ENCODE results near the gene RNPC3. TPM values are rescaled to one million over a fixed set of nuclear protein-coding genes. Genes with fewer than 3 reads are reported as not detected.
A peak's percentile ranks its signal among the peaks of the same experiment; 100 is the strongest.
"Not testable (repeated sequence)": the region's sequence is repeated elsewhere in the genome, so short reads cannot be mapped to it uniquely, and the experiment has no call there.

The RNPC3 gene
- total RNA-seq, 2 experiments from 2014 or later, result 28.3 to 38.5 TPM

- POLR2A ChIA-PET, result no interaction called here
- no peak for DNase-seq
- Mint-ChIP-seq H3K27ac (no peak overlapping the region), H3K36me3 (ENCODE audit: low read depth) (no peaks in the 10 kb centered on the region), H3K4me1 (peaks cover 12% of the 10 kb centered on the region), H3K27me3 (peaks cover 7% of the 10 kb centered on the region), H3K9me3 (no peaks in the 10 kb centered on the region), H3K4me3 (no peak overlapping the region)
- CTCF ChIA-PET, result no interaction called here
Observed at GRCh38 chr1:103520822-103521221, 4.7 kb upstream of the RNPC3 start.

GRCh38 chr1:103523346-103523745 lies 2.2 kb upstream of the RNPC3 start:
- no peak overlapping the region for H3K27ac Mint-ChIP-seq
- H3K27me3 Mint-ChIP-seq, result peaks cover 7% of the 10 kb centered on the region
- H3K36me3 Mint-ChIP-seq (ENCODE audit: low read depth), result peaks cover 5% of the 10 kb centered on the region
- peaks cover 29% of the 10 kb centered on the region for H3K4me1 Mint-ChIP-seq
- H3K4me3 Mint-ChIP-seq, result no peak overlapping the region
- ChIA-PET CTCF (no interaction called here), POLR2A (no interaction called here)
- DNase-seq, result no peak
- no peaks in the 10 kb centered on the region for H3K9me3 Mint-ChIP-seq

GRCh38 chr1:103525114-103525606 lies 339 bp upstream of the RNPC3 start:
- H3K27me3 Mint-ChIP-seq, result peaks cover 7% of the 10 kb centered on the region
- ChIA-PET POLR2A (no interaction called here), CTCF (no interaction called here)
- no peaks in the 10 kb centered on the region for H3K9me3 Mint-ChIP-seq
- peaks cover 20% of the 10 kb centered on the region for H3K36me3 Mint-ChIP-seq (ENCODE audit: low read depth)
- H3K4me1 Mint-ChIP-seq, result peaks cover 43% of the 10 kb centered on the region
- peak overlapping the region; percentile 86 for H3K27ac Mint-ChIP-seq
- H3K4me3 Mint-ChIP-seq, result peak overlapping the region; percentile 77
- DNase-seq, result no peak

GRCh38 chr1:103527331-103527730 lies 1.8 kb downstream of the RNPC3 start:
- H3K9me3 Mint-ChIP-seq, result peaks cover 2% of the 10 kb centered on the region
- H3K36me3 Mint-ChIP-seq (ENCODE audit: low read depth), result peaks cover 39% of the 10 kb centered on the region
- H3K27ac Mint-ChIP-seq, result peak overlapping the region; percentile 69
- ChIA-PET CTCF (no interaction called here), POLR2A (no interaction called here)
- H3K4me1 Mint-ChIP-seq, result peaks cover 61% of the 10 kb centered on the region
- peaks cover 7% of the 10 kb centered on the region for H3K27me3 Mint-ChIP-seq
- DNase-seq, result no peak
- H3K4me3 Mint-ChIP-seq, result peak overlapping the region; percentile 98

- POLR2A ChIA-PET, result no interaction called here
- peaks cover 67% of the 10 kb centered on the region for H3K4me1 Mint-ChIP-seq
- peaks cover 48% of the 10 kb centered on the region for H3K36me3 Mint-ChIP-seq (ENCODE audit: low read depth)
- DNase-seq, result no peak
- CTCF ChIA-PET, result no interaction called here
- peaks cover 2% of the 10 kb centered on the region for H3K9me3 Mint-ChIP-seq
- no peak overlapping the region for H3K4me3 Mint-ChIP-seq
- H3K27ac Mint-ChIP-seq, result no peak overlapping the region
- no peaks in the 10 kb centered on the region for H3K27me3 Mint-ChIP-seq
Observed at GRCh38 chr1:103529746-103530145, 4.2 kb downstream of the RNPC3 start.

GRCh38 chr1:103538226-103538625 lies 12.7 kb downstream of the RNPC3 start:
- CTCF ChIA-PET, result no interaction called here
- Mint-ChIP-seq H3K27ac (no peak overlapping the region), H3K36me3 (ENCODE audit: low read depth) (peaks cover 46% of the 10 kb centered on the region), H3K9me3 (no peaks in the 10 kb centered on the region), H3K4me3 (no peak overlapping the region), H3K4me1 (peaks cover 6% of the 10 kb centered on the region), H3K27me3 (no peaks in the 10 kb centered on the region)
- POLR2A ChIA-PET, result no interaction called here
- no peak for DNase-seq

- ChIA-PET POLR2A (no interaction called here), CTCF (no interaction called here)
- H3K9me3 Mint-ChIP-seq, result no peaks in the 10 kb centered on the region
- H3K4me1 Mint-ChIP-seq, result no peaks in the 10 kb centered on the region
- peaks cover 45% of the 10 kb centered on the region for H3K36me3 Mint-ChIP-seq (ENCODE audit: low read depth)
- no peak overlapping the region for H3K27ac Mint-ChIP-seq
- DNase-seq, result no peak
- no peaks in the 10 kb centered on the region for H3K27me3 Mint-ChIP-seq
- no peak overlapping the region for H3K4me3 Mint-ChIP-seq
Observed at GRCh38 chr1:103541431-103541830, 15.9 kb downstream of the RNPC3 start.

- ChIA-PET CTCF (no interaction called here), POLR2A (no interaction called here)
- no peaks in the 10 kb centered on the region for H3K9me3 Mint-ChIP-seq
- no peaks in the 10 kb centered on the region for H3K27me3 Mint-ChIP-seq
- no peak overlapping the region for H3K27ac Mint-ChIP-seq
- no peak for DNase-seq
- H3K4me1 Mint-ChIP-seq, result no peaks in the 10 kb centered on the region
- H3K4me3 Mint-ChIP-seq, result no peak overlapping the region
- H3K36me3 Mint-ChIP-seq (ENCODE audit: low read depth), result peaks cover 38% of the 10 kb centered on the region
Observed at GRCh38 chr1:103546496-103546895, 21.0 kb downstream of the RNPC3 start.

- Mint-ChIP-seq H3K9me3 (no peaks in the 10 kb centered on the region), H3K4me3 (no peak overlapping the region), H3K27me3 (no peaks in the 10 kb centered on the region), H3K27ac (no peak overlapping the region), H3K4me1 (no peaks in the 10 kb centered on the region), H3K36me3 (ENCODE audit: low read depth) (peaks cover 36% of the 10 kb centered on the region)
- ChIA-PET CTCF (no interaction called here), POLR2A (no interaction called here)
- no peak for DNase-seq
Observed at GRCh38 chr1:103547840-103548239, 22.3 kb downstream of the RNPC3 start.

GRCh38 chr1:103560427-103560826 lies 34.9 kb downstream of the RNPC3 start:
- no peaks in the 10 kb centered on the region for H3K9me3 Mint-ChIP-seq
- peaks cover 7% of the 10 kb centered on the region for H3K4me1 Mint-ChIP-seq
- no peak for DNase-seq
- POLR2A ChIA-PET, result no interaction called here
- peaks cover 8% of the 10 kb centered on the region for H3K36me3 Mint-ChIP-seq (ENCODE audit: low read depth)
- CTCF ChIA-PET, result interaction anchor here (0.6 kb wide), 1 partner anchor 1362 kb away, joined by 3 read pairs; no protein-coding TSS in a partner anchor
- no peak overlapping the region for H3K27ac Mint-ChIP-seq
- H3K4me3 Mint-ChIP-seq, result no peak overlapping the region
- H3K27me3 Mint-ChIP-seq, result no peaks in the 10 kb centered on the region

GRCh38 chr1:103561124-103561523 lies 35.6 kb downstream of the RNPC3 start:
- CTCF ChIA-PET; H3K36me3 Mint-ChIP-seq (ENCODE audit: low read depth); H3K9me3 Mint-ChIP-seq; H3K27ac Mint-ChIP-seq; H3K4me1 Mint-ChIP-seq; POLR2A ChIA-PET; DNase-seq; H3K4me3 Mint-ChIP-seq; H3K27me3 Mint-ChIP-seq: not testable (repeated sequence)

- Mint-ChIP-seq H3K36me3 (ENCODE audit: low read depth) (no peaks in the 10 kb centered on the region), H3K27me3 (no peaks in the 10 kb centered on the region), H3K4me3 (no peak overlapping the region), H3K27ac (no peak overlapping the region), H3K4me1 (peaks cover 5% of the 10 kb centered on the region), H3K9me3 (no peaks in the 10 kb centered on the region)
- ChIA-PET CTCF (no interaction called here), POLR2A (no interaction called here)
- no peak for DNase-seq
Observed at GRCh38 chr1:103561643-103562395, 36.3 kb downstream of the RNPC3 start.

GRCh38 chr1:103563056-103563455 lies 37.6 kb downstream of the RNPC3 start:
- Mint-ChIP-seq H3K27ac (no peak overlapping the region), H3K36me3 (ENCODE audit: low read depth) (no peaks in the 10 kb centered on the region), H3K4me1 (peaks cover 5% of the 10 kb centered on the region), H3K4me3 (no peak overlapping the region), H3K27me3 (no peaks in the 10 kb centered on the region), H3K9me3 (no peaks in the 10 kb centered on the region)
- ChIA-PET CTCF (no interaction called here), POLR2A (no interaction called here)
- no peak for DNase-seq

GRCh38 chr1:103569493-103569892 lies 44.0 kb downstream of the RNPC3 start:
- no peaks in the 10 kb centered on the region for H3K4me1 Mint-ChIP-seq
- CTCF ChIA-PET, result no interaction called here
- POLR2A ChIA-PET, result no interaction called here

More at GRCh38 chr1:103569493-103569892, 44.0 kb downstream of the RNPC3 start:
- H3K27ac Mint-ChIP-seq, result no peak overlapping the region
- DNase-seq, result no peak
- H3K4me3 Mint-ChIP-seq, result no peak overlapping the region
- no peaks in the 10 kb centered on the region for H3K36me3 Mint-ChIP-seq (ENCODE audit: low read depth)
- H3K9me3 Mint-ChIP-seq, result no peaks in the 10 kb centered on the region
- no peaks in the 10 kb centered on the region for H3K27me3 Mint-ChIP-seq
